Activated T-helper 1 cell treated with anti-CD3 and anti-CD28 coated beads, Interleukin-2, amount 50 U/mL, for 16 hours (primary cell): ENCODE results near the gene CLEC4A.
A peak's percentile ranks its signal among the peaks of the same experiment; 100 is the strongest.
"Not testable (repeated sequence)": the region's sequence is repeated elsewhere in the genome, so short reads cannot be mapped to it uniquely, and the experiment has no call there.

ENCODE experiments used
- DNase-seq, 2 donors: peaks; one replicate each; pipeline ENCODE4 v3.0.0-alpha.2; 2020; ENCODE audit warnings: low read depth in 1 of 2, low spot score in 1 of 2

Gene CLEC4A

DNA sequence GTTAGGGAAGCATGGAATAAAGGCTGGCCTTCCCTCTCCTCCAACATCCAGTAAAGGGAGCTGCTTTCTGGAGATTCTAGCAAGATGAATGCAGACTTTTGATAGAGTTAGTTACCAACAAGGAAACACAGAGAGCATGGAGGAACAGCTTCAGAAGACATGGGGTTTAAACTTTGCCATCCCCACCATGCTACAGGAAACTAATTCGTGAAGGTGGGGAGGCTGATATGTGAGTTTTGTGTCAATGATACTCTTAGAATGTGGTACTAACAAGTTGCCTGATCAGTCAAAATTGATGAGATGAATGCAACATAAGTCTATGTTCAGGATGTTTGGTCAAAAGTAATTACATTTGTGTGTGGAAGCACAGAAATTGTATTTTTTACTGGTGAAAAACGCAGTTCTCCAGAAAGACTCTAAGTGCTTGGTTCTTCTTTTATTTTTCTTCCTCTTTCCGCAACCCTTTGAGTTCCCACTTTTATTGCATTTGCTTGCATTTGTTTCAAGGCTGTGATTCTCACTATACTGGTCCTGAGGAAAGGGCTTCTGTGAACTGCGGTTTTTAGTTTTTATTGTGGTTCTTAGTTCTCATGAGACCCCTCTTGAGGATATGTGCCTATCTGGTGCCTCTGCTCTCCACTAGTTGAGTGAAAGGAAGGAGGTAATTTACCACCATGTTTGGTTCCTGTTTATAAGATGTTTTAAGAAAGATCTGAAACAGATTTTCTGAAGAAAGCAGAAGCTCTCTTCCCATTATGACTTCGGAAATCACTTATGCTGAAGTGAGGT, at the start of gene CLEC4A:
CLEC4A (plus strand) TSS at position 494 of the 789 bp plus-strand sequence; CDS start at position 756, 262 bp downstream.
- no peak for DNase-seq

DNA sequence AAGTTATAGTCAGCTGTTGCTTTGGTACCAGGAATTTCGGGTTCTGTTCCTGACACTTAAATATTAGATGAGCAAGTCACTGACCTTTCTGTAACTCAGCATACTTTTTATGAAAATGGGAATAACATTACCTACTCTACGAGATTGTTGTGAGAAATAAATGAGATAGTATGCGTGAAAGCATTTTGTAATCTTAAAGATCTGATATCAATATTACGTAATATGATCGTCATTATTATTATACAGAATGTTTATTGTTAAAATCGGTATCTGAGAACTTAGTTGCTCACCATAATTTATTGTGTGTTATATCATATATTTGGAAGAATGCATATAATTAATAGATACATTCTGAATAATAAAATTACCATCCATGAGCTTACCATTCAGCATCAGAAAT, 47.5 kb upstream of the CLEC4A start:
- DNase-seq: no peak

DNA sequence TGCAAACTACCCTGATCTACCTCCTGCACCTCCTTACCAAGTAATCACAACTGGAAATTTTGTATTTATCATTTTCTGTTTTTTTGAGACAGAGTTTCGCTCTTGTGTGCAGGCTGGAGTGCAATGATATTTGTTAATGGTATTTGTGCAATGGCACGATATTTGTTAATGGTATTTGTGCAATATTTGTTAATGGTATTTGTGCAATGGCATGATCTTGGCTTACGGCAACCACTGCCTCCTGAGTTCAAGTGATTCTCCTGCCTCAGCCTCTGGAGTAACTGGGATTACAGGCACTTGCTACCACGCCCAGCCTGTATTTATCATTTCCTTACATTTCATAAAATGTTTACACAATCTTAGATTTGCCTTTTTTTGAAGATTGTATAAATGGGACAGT, 47.1 kb upstream of the CLEC4A start:
- no peak for DNase-seq

DNA sequence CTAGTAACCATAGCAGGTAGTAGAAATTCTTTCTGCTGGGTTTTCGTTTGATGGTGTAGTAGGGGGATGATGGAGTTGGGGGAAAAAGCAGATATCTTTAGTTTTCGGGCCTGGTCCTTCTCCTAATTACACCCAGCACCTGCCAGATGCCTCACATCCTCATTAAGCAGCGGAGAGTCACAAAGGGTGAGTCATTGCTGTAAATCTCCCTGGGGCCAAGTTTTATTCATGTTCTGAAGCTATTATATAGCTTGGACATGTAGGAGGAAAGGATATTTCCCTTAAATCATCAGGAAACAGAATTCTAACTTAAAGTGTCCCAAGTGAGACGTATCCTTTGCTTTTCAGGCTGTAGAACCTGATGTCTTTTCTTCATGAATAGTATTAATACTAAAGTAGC, 46.2 kb upstream of the CLEC4A start:
- DNase-seq: no peak

DNA sequence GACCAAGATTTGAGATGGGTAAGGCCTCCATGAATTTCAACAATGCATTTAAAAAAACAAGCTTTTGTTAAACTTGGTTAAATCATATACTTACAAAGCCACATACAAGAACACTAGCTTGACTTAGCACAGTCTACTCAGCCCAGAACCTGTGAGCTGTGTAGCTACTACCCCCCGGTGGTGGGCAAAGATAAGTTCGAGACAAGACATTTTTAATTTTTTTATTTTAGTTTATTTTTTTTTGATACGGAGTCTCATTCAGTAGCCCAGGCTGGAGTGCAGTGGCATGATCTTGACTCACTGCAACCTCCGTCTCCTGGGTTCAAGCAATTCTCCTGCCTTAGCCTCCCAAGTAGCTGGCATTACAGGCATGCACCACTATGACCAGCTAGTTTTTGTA, 45.0 kb upstream of the CLEC4A start:
- peak; percentile 24 to 35 for DNase-seq

DNA sequence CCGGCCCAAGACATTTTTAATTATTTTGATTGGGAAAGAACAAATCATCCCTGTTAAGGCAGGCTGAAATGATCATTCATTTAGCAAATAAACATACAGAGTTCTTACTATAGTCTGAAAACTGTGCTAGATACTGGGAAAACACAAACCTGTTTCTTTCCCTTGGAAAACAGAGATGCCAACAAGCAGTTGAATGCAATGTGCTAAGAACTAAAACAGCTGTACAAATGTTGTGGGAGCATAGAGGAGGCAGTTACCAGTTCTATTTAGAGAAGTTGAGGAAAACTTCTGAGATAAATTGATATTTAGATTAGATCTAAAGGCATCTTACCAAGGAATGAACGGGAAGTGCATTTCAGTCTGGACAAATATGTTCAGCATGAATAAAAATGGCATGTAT, 44.5 kb upstream of the CLEC4A start:
- no peak for DNase-seq

DNA sequence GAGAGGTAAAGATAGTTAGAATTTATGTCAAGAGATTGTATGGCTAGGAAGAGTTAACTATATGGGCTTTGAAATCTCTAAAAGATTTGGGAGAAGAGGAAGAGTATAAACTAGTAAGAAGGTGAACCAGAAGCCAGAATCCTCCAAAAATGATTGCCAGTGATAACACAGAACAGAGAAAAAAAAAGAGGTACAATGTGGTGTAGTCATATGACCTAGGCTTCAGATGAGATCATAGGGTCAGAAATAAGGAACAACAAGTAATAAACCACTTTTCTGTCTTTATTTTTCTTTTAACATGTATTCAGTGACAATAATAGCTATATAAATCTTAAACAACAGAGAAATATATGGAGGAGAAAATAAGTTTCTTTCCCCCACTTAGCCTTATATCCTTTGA, 43.3 kb upstream of the CLEC4A start:
- no peak for DNase-seq

DNA sequence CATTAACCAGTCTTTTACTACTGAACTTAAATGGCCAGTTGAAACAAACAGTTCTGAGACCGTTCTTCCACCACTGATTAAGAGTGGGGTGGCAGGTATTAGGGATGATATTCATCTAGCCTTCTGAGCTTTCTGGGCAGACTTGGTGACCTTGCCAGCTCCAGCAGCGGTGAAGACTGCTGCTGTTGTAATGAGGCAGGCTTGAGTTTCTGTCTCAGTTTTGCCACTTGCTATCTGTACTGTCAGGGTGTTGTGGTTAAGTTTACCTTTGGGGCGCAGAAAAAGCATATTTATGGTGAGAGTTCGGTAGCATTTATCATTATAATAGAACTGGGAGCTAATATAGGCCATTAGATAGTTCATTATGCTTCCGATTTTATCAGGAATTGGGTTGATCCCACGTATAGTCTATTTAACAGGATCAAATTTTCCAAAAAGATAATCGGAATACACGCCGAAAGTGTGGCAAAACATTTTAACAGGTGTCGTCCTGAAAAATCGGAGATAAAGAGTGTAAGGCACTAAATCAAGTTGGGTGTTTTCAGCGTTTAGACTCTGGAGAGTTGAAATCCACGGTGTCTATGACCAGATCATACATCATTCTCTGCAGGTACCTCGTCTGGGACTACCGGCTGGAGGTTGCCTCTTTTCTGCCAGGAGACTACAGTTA, 42.0 kb upstream of the CLEC4A start:
- no peak for DNase-seq

DNA sequence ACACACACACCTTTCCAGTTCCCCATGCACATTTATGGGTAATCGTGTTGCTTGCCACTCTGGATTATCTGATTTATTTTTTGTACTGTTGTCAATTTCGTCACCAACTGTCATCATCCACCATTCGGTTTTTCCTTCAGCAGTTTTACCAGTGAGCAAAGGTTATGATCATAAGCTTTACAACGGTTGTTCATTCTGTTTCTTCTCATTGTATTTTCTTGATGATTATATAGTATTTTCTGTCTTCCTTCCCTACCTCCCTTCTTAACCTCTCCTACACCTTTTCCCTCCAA, 40.7 kb upstream of the CLEC4A start:
- no peak for DNase-seq

DNA sequence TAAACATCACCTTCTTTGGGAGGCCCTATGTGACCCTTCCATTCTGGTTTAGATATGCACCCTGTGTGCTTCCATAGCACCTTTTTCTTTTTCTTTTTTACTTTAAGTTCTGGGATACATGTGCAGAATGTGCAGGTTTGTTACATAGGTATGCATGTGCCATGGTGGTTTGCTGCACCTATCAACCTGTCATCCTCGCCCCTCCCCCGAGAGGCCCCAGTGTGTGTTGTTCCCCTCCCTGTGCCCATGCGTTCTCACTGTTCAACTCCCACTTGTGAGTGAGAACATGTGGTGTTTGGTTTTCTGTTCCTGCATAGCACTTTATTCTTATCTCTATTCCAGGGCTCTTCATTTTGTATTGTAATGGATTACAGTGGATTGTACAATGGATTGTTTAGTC, 39.1 kb upstream of the CLEC4A start:
- not testable (repeated sequence) for DNase-seq

DNA sequence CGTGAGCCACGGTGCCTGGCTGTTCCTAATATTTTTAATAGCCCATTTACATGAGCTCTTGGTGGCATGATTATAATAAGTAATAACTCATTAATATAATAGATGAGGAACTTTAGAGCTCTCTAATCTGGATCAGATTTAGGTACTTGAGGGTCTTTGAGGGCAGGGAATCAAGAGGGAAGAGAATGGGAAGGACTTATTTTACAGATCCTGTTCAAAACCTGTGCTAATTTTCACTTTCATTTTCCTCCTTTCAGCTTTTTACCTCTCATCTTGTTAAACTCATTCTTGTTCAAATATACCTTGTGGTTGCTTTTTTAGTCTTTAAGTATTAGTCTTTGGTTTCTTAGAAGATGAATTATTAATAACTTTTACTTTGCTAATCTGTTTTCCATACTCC, 35.8 kb upstream of the CLEC4A start:
- DNase-seq: no peak

DNA sequence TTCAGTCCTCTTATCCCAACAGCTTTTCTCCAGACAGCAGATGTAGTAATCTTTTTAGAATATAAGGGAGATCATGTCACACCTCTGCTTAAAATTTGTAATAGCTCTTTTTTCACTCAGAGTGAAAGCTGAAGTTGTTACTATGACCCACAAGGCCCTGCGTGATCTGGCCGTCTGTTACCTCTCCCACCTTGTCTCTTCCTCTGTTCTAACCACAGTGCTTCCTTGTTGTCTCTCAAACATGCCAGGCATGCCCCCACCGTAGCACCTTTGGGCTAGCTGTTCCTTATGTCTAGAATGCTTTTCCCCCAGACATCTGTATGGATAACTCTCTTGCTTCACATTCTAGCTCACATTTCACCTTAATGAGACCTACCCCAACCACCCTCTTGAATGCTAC, 34.8 kb upstream of the CLEC4A start:
- peak in 1 of 2 donors; percentile 6 for DNase-seq

DNA sequence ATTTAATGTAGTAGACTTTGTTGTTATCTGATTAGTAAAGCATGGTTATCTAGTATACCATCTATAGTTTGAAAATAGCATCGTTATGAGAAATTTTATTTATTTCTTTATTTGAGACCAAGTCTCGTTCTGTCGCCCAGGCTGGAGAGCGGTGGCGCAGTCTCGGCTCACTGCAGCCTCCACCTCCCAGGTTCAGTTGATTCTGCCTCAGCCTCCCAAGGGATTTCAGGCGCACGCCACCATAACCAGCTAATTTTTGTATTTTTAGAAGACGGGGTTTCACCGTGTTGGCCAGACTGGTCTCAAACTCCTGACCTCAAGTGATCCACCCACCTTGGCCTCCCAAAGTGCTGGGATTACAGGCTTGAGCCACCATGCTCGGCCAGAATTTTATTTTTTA, 34.1 kb upstream of the CLEC4A start:
- DNase-seq: not testable (repeated sequence)

DNA sequence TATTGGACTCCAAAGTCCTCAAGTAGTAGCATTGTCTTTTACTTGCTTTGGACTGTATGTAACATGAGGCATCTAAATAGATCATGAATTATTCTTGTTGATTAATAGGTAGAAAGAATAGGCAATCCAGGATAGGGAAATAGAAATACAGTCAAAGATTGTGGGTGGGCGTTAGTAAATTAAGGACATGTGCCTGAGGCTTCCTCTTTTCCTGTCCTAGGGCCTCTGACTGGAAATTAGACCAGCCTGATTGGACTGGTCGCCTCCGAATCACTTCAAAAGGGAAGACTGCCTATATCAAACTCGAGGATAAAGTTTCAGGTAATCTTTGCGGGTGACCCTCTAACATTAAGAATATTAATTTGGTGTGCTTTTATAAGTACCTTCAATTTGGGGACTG, 33.7 kb upstream of the CLEC4A start:
- no peak for DNase-seq

DNA sequence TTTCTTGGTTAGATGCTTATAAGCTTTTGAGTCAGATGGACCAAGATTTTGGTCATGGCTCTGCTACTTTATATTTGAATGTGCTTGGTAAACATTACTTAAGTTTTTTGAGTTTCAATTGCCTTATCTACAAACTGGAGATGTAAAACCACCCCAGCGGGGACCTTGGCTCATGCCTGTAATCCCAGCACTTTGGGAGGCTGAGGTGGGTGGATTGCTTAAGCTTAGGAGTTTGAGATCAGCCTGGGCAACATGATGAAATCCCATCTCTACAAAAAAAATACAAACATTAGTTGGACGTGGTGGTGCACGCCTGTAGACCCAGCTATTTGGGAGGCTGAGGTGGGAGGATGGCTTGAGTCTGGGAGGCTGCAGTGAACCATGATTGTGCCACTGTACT, 30.1 kb upstream of the CLEC4A start:
- no peak for DNase-seq

DNA sequence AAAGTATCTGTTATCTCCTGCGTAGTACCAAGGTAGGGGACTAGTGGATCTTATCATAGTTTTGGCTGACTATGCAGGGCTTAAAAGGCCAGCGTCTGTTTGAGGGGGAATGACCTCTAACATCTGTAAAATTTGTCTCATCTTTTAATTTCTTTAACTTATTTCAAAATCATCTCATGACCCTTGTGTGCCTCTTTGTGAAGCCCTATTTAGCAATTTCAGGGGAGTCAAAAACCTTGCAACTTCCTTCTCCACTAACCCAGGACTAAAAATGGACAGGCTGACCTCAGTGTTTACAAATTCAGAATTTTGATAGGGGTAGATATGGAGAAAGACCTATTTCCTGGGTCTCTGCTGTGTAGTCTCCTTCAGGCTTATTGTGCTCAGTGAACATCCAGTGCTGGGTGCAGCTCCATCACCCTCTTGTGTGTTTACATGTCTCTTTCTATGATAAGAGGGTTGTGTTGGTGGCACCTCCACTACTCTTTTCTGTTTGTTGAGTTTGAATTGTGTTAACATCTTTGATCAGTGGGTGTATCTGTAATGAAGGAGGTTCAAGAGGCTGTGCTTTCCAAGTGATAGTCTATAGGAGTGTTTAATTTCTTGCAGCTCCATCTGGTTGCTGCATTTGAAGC, 27.0 kb upstream of the CLEC4A start:
- no peak for DNase-seq

DNA sequence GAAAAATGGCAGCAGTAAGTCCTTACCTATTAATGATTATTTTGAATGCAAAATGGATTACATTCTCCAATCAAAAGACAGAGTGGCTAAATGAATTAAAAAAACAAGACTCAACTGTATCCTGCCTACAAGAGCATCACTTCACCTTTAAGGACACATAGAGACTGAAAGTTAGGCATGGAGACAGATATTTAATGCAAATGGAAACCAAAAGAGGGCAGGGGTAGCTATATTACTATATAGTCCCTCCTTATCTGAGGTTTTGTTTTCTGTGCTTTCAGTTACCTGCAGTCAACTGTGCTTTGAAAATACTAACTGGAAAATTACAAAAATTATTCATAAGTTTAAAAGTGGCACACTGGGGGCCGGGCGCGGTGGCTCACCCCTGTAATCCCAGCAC, 24.2 kb upstream of the CLEC4A start:
- no peak for DNase-seq

DNA sequence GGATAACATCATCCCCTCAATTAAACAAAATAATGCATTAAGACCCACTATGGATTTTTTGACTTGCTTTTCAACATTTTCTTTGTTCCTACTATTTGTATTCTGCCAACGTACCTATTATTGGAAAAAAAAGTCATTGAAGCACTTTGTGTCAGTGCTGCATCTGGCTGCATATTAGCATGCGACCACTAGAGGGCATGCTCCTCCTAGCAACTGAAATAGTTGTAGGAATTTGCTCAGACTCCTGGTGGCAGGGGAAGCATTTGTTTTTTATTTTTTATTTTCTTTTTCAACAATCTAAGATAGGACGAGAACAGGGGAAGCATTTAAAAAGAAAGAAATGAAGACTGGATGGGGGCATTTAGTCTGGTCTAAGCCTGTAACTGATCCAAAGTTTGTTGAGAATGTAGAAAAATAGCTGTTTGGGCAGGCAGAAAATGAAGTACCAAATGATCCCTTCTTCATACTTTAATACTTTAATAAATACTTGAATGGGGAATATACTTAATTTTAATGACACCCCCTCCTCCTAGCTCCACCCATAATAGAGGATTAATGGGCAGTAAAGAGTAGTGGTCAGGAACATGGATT, 14.5 kb upstream of the CLEC4A start:
- peak; percentile 51 to 57 for DNase-seq

DNA sequence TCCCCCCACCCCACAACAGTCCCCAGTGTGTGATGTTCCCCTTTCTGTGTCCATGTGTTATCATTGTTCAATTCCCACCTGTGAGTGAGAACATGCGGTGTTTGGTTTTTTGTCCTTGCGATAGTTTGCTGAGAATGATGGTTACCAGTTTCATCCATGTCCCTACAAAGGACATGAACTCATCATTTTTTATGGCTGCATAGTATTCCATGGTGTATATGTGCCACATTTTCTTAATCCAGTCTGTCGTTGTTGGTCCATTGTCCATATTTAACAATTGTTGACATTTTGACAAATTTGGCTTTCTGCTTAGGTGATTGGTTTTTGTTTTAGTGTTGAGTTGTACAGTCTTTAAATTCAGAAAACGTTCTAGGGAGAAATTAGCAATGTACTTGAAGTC, 10.3 kb upstream of the CLEC4A start:
- not testable (repeated sequence) for DNase-seq

DNA sequence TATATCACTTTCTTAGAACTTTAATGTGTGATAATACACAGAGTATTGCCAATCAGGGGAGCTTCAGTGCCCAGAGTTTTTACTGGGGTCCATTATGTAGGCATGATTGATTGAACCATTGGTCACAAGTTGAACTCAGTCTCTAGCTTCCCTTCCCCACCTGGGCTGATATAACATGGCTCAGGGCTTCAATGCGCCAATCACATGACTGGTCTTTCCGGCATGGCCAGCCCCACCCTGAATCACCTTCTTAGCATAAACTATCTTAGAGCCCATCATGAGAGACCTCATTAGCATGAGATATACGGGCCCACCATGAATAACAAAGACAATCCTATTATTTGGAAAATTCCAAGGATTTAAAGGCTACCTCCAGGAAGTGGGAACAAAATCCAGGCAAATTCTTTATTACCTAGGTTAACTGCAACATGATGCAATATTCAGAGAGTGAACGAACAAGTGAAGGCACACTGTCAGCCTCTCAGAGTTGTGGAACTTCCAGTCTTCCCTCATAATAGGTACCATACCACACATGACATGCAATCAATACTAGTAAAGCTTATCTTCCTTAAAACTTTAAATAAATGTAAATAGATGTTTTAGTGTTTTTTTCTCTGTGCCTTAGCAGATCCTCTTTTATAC, 3.2 kb upstream of the CLEC4A start:
- no peak for DNase-seq

DNA sequence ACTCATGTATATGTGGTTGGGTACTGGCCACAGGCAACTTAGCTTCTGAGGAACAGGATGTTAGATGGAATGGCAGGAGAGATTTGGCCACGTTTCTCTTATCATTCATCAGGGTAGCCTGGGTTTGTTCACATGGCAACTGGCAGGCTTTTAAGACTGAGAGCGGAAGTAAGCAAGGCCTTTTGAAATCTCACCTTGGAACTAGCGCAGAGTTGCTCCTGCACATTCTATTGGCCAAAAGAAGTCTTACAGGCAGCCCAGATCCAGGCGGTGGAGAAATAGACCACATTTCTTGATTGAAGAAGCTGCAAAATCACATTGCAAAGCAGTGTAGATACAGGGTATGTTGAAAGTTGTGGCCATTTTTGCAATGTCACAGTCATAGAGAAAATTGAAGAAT, 3.7 kb downstream of the CLEC4A start:
- no peak for DNase-seq
